ENCODE results near the gene KIF3A.

DNA sequence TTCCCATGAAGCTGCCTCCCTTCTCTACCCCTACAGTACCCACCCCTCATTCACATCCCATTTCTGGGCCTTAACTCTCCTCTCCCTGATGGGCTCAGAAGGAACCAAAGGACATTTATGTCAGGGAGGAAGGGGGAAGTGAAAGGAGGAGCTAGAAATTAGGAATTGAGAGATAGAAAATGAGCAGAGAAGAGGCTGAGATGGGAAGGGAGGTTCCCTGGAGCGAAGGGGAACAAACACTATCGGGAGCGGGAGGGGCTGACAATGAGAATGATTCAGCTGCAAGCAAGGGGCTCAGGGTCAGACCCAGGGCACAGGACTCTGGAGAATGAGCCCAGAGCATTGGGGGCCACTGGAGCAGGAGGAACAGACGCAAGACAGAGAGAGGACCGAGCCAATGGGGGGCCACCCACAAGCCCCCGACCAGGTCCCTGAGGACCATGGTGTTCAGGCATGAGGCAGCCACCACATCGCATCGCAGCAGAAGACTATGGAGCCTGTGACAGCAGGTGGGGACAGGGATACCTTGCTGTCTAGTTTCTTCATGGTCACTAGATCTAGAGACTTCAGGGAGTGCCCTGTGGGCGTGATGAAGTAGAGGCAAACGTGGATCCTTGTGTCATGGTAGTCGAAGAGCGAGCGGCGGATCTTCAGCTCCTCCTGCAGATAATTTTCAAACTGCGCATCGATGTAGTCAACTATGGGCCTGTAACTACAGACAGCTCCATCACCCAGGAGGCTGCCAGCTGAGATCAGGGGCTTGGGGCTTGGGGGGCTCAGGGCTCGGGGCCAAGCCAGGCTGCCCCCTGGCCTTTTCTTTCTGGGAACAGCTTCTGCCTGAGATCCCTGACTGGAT is 26.1 kb upstream of the KIF3A start:
- no peak for TF ChIP-seq EZH2 (IDR thresholded peaks at IDR 0.05; ENCODE audit: borderline replicate concordance, low read length)
- no peak for TF ChIP-seq CTCF (IDR thresholded peaks at IDR 0.05; ENCODE audit: low read length)
